ENCODE measurements around the gene WWC2. TPM values are rescaled to one million over a fixed set of nuclear protein-coding genes. Genes with fewer than 3 reads are reported as not detected.

Gene WWC2
- total RNA-seq, 4 donors from 2014 or later, result 11.2 to 14.7 (median 12.4) TPM

- no peak for TF ChIP-seq POLR2A (IDR thresholded peaks at IDR 0.05)
- no peak for DNase-seq (ENCODE audit: low spot score in 2 of 2)
- intact Hi-C loops (cut with DNase I; ENCODE audit: low total_unique reads), result no loop called here
- no peak overlapping the region for H3K4me3 ChIP-seq (ENCODE audit: low read depth, poor library complexity, severe bottlenecking)
- WGBS, 2 donors, result 90 to 95% methylated on average over 7 of the region's 7 CpGs
Measured at GRCh38 chr4:183285886-183286285, 186.8 kb downstream of the WWC2 start.

GRCh38 chr4:183286590-183287308, 187.7 kb downstream of the WWC2 start:
- intact Hi-C loops (cut with DNase I; ENCODE audit: low total_unique reads), result no loop called here
- H3K4me3 ChIP-seq (ENCODE audit: low read depth, poor library complexity, severe bottlenecking), result no peak overlapping the region
- DNase-seq (ENCODE audit: low spot score in 2 of 2), result no peak
- 90 to 94% methylated on average over 11 of the region's 11 CpGs for WGBS, 2 donors
- TF ChIP-seq POLR2A (IDR thresholded peaks at IDR 0.05) (no peak), CTCF (IDR thresholded peaks at IDR 0.05) (no peak)

DNA sequence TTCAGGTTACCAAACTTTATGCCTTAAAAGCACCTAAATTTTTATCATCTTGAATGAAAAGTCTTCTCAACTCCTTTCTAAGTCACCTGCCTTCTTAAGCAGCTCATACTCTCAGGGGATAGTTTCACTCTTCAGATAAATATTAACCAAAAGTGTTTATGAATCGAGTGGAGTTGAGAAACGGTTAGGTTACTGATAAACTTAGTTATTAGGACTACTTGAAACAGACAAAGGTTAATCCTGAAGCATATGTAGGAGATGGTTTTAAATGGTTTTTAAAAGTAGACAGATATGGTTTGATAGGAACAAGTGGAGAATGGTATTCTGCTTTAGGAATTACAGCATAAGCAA, 188.2 kb downstream of the WWC2 start:
- no peak for DNase-seq (ENCODE audit: low spot score in 2 of 2)
- 90 to 91% methylated on average over 2 of the region's 2 CpGs for WGBS, 2 donors
- no peak for TF ChIP-seq CTCF (IDR thresholded peaks at IDR 0.05)
- no peak overlapping the region for H3K4me3 ChIP-seq (ENCODE audit: low read depth, poor library complexity, severe bottlenecking)
- intact Hi-C loops (cut with DNase I; ENCODE audit: low total_unique reads), result no loop called here

DNA sequence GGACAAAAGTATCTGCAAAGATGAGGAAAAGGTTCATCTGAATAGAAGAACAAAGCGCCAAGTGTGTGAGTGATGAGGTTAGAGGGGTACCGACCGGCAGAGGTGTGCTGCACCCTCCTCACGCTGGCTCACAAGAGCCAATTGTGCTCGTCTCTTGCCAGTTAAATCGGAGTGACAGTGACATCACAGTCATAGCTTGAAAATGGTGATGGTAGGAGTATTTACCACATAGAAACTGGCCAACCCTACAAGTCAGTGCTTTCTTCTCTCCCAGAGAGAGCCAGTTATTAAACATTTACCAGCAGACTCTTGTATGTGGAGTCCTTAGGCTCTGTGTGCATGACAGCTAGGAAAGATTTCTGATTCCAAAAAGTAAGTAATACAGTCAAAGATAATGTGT, 188.6 kb downstream of the WWC2 start:
- WGBS, 2 donors, result 95 to 96% methylated on average over 6 of the region's 6 CpGs
- intact Hi-C loops (cut with DNase I; ENCODE audit: low total_unique reads), result no loop called here
- no peak for TF ChIP-seq POLR2A (IDR thresholded peaks at IDR 0.05)
- no peak for TF ChIP-seq CTCF (IDR thresholded peaks at IDR 0.05)
- no peak overlapping the region for H3K4me3 ChIP-seq (ENCODE audit: low read depth, poor library complexity, severe bottlenecking)
- DNase-seq (ENCODE audit: low spot score in 2 of 2), result no peak

DNA sequence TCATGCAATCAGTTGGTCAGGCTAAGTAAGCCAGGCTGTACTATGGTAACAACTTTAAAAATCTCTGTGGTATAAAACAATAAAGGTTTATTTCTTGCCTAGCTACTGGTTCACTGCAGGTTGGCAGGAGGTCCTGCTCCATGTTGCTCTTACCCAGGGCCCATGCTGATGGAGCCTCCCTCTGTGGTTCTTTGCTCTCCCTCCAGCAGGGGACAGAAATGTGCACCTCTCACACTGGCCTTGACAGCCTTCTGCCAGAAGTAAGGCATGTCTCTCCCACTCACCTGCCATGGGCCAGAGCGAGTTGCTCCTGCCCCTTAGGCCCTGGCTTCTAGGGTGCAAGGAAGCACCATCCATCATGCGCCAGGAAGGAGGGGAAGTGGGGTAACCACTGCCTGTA, 189.9 kb downstream of the WWC2 start:
- H3K4me3 ChIP-seq (ENCODE audit: low read depth, poor library complexity, severe bottlenecking), result no peak overlapping the region
- DNase-seq (ENCODE audit: low spot score in 2 of 2), result no peak
- intact Hi-C loops (cut with DNase I; ENCODE audit: low total_unique reads), result no loop called here
- WGBS, 2 donors, result 95 to 96% methylated on average over 2 of the region's 2 CpGs
- TF ChIP-seq POLR2A (IDR thresholded peaks at IDR 0.05), result no peak
- no peak for TF ChIP-seq CTCF (IDR thresholded peaks at IDR 0.05)

GRCh38 chr4:183289688-183290087, 190.6 kb downstream of the WWC2 start:
- intact Hi-C loops (cut with DNase I; ENCODE audit: low total_unique reads), result no loop called here
- TF ChIP-seq CTCF (IDR thresholded peaks at IDR 0.05) (no peak), POLR2A (IDR thresholded peaks at IDR 0.05) (no peak)
- WGBS, 2 donors, result 91 to 92% methylated on average over 5 of the region's 5 CpGs
- no peak for DNase-seq (ENCODE audit: low spot score in 2 of 2)
- H3K4me3 ChIP-seq (ENCODE audit: low read depth, poor library complexity, severe bottlenecking), result no peak overlapping the region
